Measurements from ENCODE around the gene RPS6KA1.

GRCh38 chr1:26526287-26526686 lies 3.3 kb upstream of the RPS6KA1 start:
- TF ChIP-seq CTCF (IDR thresholded peaks at IDR 0.05): no peak
- TF ChIP-seq EP300 (IDR thresholded peaks at IDR 0.05): no peak

Data from upper lobe of left lung (tissue), 4 donors.